ENCODE measurements around the gene ANKRD12.

- TF ChIP-seq CTCF (IDR thresholded peaks at IDR 0.05) (no peak), POLR2A (IDR thresholded peaks at IDR 0.05) (no peak)
Observed at GRCh38 chr18:9135081-9135911, 1.3 kb upstream of the ANKRD12 start.
